ENCODE data around the gene OR4P4. TPM values are rescaled to one million over a fixed set of nuclear protein-coding genes. Genes with fewer than 3 reads are reported as not detected.

The OR4P4 gene
- total RNA-seq (2014; rRNA removed; shearing (Covaris generic); ENCODE audit: low replicate concordance): not detected in 2 replicates

DNA sequence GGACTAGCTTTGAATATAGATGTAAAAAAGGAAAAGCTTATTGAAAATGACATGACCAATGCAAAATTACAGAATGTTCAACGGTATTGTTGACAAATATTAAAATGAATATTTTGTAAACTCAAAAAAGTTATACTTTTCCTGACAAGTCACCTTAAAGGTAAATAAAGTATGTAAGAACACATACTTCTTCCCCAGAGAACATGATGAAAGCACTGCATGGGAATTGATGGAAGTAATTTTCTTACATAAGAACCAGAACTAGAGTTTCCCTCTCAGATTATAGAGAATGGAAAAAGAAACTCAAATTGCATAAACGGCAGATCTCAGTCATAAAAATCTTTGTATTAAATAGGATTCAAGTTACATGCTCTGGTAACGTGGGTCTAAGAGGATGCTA is at the start of gene OR4P4:
Gene OR4P4, plus strand, starts transcription at position 301 of the 400 bp plus-strand sequence.
- no peaks in the 10 kb centered on the region for H3K9me3 ChIP-seq (ENCODE audit: low read length)
- H3K9me2 ChIP-seq (replicated peaks; ENCODE audit: insufficient read depth, low read length): no peaks in the 10 kb centered on the region
- H3K36me3 ChIP-seq (ENCODE audit: insufficient read depth, low read length): no peaks in the 10 kb centered on the region
- H4K20me1 ChIP-seq (ENCODE audit: insufficient read depth, low read depth, low read length): no peaks in the 10 kb centered on the region
- H3K4me3 ChIP-seq (ENCODE audit: low read length): no peak within 1 kb of the TSS
- DNase-seq: no peak
- H3K4me2 ChIP-seq (ENCODE audit: low read depth, low read length, poor library complexity, severe bottlenecking): no peak within 1 kb of the TSS
- H3K9ac ChIP-seq (ENCODE audit: low read length): no peak within 1 kb of the TSS
- H2AFZ ChIP-seq (ENCODE audit: low read length): no peak within 1 kb of the TSS
- H3K79me2 ChIP-seq (ENCODE audit: low read length): no peaks in the 10 kb centered on the region
- H3K27me3 ChIP-seq (ENCODE audit: low read length): no peaks in the 10 kb centered on the region
- no peaks in the 10 kb centered on the region for H3K4me1 ChIP-seq (ENCODE audit: low read length)
- H3K27ac ChIP-seq (ENCODE audit: low read length): no peak within 1 kb of the TSS

DNA sequence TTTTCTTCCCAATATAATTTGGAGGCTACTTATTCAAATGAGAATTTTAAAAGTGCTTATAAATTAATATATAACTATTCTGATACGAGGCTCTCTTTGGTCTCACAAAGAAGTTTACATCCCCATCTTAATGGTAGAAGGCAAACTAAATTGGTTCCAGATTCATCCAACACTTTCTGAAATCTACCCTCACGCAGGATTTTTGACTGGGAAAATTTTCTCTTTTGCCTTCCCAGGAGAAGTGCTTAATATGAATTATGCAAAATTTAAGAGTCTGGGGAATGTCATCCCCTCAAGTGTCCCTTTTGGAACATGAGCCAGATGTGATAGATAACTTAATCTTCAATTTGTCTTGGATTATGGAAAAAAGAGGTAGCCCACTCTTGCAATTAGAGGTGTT is 27.4 kb upstream of the OR4P4 start, which contains the start of gene OR4C11:
Gene OR4C11, minus strand, starts transcription at position 101 of the 400 bp plus-strand sequence. CDS start 3,272 bp downstream, outside the sequence.
- Histone ChIP-seq H3K4me1 (ENCODE audit: low read length) (no peaks in the 10 kb centered on the region), H4K20me1 (ENCODE audit: insufficient read depth, low read depth, low read length) (no peaks in the 10 kb centered on the region), H3K27ac (ENCODE audit: low read length) (no peak within 1 kb of the TSS), H3K9me2 (replicated peaks; ENCODE audit: insufficient read depth, low read length) (no peaks in the 10 kb centered on the region), H3K4me2 (ENCODE audit: low read depth, low read length, poor library complexity, severe bottlenecking) (no peak within 1 kb of the TSS), H3K27me3 (ENCODE audit: low read length) (no peaks in the 10 kb centered on the region), H3K79me2 (ENCODE audit: low read length) (no peaks in the 10 kb centered on the region), H3K9ac (ENCODE audit: low read length) (no peak within 1 kb of the TSS), H3K4me3 (ENCODE audit: low read length) (no peak within 1 kb of the TSS), H3K36me3 (ENCODE audit: insufficient read depth, low read length) (no peaks in the 10 kb centered on the region), H2AFZ (ENCODE audit: low read length) (no peak within 1 kb of the TSS), H3K9me3 (ENCODE audit: low read length) (no peaks in the 10 kb centered on the region)
- DNase-seq: no peak

DNA sequence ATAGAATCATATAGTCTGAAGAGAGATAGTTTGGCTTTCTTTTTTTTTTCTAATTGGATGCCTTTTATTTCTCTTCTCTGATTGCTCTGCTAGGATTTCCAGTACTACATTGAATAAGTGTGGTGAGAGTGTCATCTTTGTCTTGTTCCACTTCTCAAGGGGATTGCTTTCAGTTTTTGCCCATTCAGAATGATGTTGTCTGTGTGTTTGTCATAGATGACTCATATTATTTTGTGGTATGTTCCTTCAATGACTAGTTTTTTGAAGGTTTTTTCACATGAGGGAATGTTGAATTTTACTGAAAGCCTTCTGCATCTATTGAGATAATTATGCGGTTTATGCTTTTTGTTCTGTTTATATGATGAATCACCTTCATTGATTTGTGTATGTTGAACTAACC is 10.4 kb upstream of the OR4P4 start:
- DNase-seq: no peak
- Histone ChIP-seq H3K9me2 (replicated peaks; ENCODE audit: insufficient read depth, low read length) (no peaks in the 10 kb centered on the region), H3K9ac (ENCODE audit: low read length) (no peak overlapping the region), H3K4me2 (ENCODE audit: low read depth, low read length, poor library complexity, severe bottlenecking) (no peak overlapping the region), H3K36me3 (ENCODE audit: insufficient read depth, low read length) (no peaks in the 10 kb centered on the region), H3K4me3 (ENCODE audit: low read length) (no peak overlapping the region), H3K4me1 (ENCODE audit: low read length) (no peaks in the 10 kb centered on the region), H3K79me2 (ENCODE audit: low read length) (no peaks in the 10 kb centered on the region), H3K27ac (ENCODE audit: low read length) (no peak overlapping the region), H3K27me3 (ENCODE audit: low read length) (no peaks in the 10 kb centered on the region), H4K20me1 (ENCODE audit: insufficient read depth, low read depth, low read length) (no peaks in the 10 kb centered on the region), H2AFZ (ENCODE audit: low read length) (no peak overlapping the region), H3K9me3 (ENCODE audit: low read length) (peaks cover 2% of the 10 kb centered on the region; the same call in 1 of the 2 replicates)

DNA sequence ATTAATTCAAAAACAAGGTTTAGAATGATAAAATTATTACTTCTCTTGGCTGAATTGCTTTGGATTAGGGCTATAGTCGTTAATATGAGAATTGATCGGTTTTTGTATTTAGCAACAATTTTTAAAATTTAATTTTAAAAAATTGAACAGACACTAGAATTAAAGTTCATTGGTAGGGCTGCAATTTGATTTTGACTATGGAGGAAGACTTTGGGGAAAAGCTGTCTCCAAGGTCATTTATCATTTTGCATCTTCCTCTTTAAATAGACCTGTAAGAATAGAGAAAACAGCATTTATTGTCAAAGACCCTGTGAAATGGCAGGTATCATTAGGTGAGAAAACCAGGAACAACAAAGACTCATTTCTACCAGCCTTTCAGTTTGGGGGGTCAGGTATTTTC is 13.1 kb downstream of the OR4P4 start, which contains the start of gene OR4S2:
Gene OR4S2, plus strand, starts transcription at position 301 of the 400 bp plus-strand sequence. CDS start 2,577 bp downstream, outside the sequence.
- Histone ChIP-seq H3K4me2 (ENCODE audit: low read depth, low read length, poor library complexity, severe bottlenecking) (no peak within 1 kb of the TSS), H3K9ac (ENCODE audit: low read length) (no peak within 1 kb of the TSS), H3K27ac (ENCODE audit: low read length) (no peak within 1 kb of the TSS)

DNA sequence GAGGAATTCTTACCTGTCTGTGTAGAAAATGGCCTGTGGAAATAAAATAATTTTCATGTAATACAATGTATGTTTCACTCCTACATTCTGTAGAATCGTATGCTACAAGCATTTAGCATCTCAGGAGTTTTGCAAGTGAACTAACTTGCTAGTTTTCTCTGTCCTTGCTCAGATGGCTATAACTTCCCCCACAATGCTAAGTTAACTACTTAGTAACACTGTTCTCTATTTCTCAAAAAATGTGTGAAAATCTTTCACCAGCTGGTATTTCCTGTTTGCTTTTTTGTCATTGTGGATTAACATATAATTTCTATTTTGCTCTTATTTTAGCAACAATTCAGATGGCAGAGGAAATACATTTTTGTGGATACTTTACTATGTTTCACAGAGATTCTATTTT is 17.6 kb downstream of the OR4P4 start:
- Histone ChIP-seq H3K4me3 (ENCODE audit: low read length) (no peak overlapping the region), H2AFZ (ENCODE audit: low read length) (no peak overlapping the region), H3K27ac (ENCODE audit: low read length) (no peak overlapping the region), H3K9me3 (ENCODE audit: low read length) (no peaks in the 10 kb centered on the region), H3K9ac (ENCODE audit: low read length) (no peak overlapping the region), H3K4me2 (ENCODE audit: low read depth, low read length, poor library complexity, severe bottlenecking) (no peak overlapping the region), H3K36me3 (ENCODE audit: insufficient read depth, low read length) (no peaks in the 10 kb centered on the region), H4K20me1 (ENCODE audit: insufficient read depth, low read depth, low read length) (no peaks in the 10 kb centered on the region), H3K9me2 (replicated peaks; ENCODE audit: insufficient read depth, low read length) (no peaks in the 10 kb centered on the region), H3K79me2 (ENCODE audit: low read length) (no peaks in the 10 kb centered on the region), H3K27me3 (ENCODE audit: low read length) (no peaks in the 10 kb centered on the region), H3K4me1 (ENCODE audit: low read length) (no peaks in the 10 kb centered on the region)
- DNase-seq: no peak

More for the DNA sequence above, 13.1 kb downstream of the OR4P4 start, which contains the start of gene OR4S2:
- no peak within 1 kb of the TSS for H2AFZ ChIP-seq (ENCODE audit: low read length)
- H3K9me2 ChIP-seq (replicated peaks; ENCODE audit: insufficient read depth, low read length): no peaks in the 10 kb centered on the region
- no peaks in the 10 kb centered on the region for H3K4me1 ChIP-seq (ENCODE audit: low read length)
- H3K27me3 ChIP-seq (ENCODE audit: low read length): no peaks in the 10 kb centered on the region
- H3K9me3 ChIP-seq (ENCODE audit: low read length): no peaks in the 10 kb centered on the region
- no peaks in the 10 kb centered on the region for H3K36me3 ChIP-seq (ENCODE audit: insufficient read depth, low read length)
- DNase-seq: no peak
- no peaks in the 10 kb centered on the region for H4K20me1 ChIP-seq (ENCODE audit: insufficient read depth, low read depth, low read length)
- no peak within 1 kb of the TSS for H3K4me3 ChIP-seq (ENCODE audit: low read length)
- no peaks in the 10 kb centered on the region for H3K79me2 ChIP-seq (ENCODE audit: low read length)

DNA sequence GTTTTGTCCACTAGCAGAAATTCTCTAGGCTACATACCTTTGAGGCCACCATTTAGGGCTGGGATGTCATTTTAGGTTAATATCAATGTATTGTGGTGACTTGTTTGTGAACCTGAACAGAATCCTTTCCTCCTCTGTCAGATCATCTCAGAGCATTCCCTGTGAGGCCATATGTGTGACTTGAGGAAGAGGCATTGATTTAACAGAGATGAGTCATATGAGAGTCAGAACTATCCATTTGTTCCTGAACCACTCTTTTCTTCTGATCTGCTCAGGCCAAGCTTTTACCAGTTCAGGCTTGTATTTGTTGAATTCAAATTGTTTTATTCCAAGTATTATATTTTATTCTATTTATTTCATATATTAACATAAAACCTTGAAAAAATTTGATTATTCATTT is 20.2 kb downstream of the OR4P4 start:
- H3K4me3 ChIP-seq (ENCODE audit: low read length): no peak overlapping the region
- H3K9me3 ChIP-seq (ENCODE audit: low read length): no peaks in the 10 kb centered on the region
- no peaks in the 10 kb centered on the region for H3K9me2 ChIP-seq (replicated peaks; ENCODE audit: insufficient read depth, low read length)
- no peak overlapping the region for H2AFZ ChIP-seq (ENCODE audit: low read length)
- H3K36me3 ChIP-seq (ENCODE audit: insufficient read depth, low read length): no peaks in the 10 kb centered on the region
- no peak overlapping the region for H3K27ac ChIP-seq (ENCODE audit: low read length)
- H3K4me1 ChIP-seq (ENCODE audit: low read length): no peaks in the 10 kb centered on the region
- no peak overlapping the region for H3K9ac ChIP-seq (ENCODE audit: low read length)
- H3K4me2 ChIP-seq (ENCODE audit: low read depth, low read length, poor library complexity, severe bottlenecking): no peak overlapping the region
- DNase-seq: no peak
- H3K27me3 ChIP-seq (ENCODE audit: low read length): no peaks in the 10 kb centered on the region
- H3K79me2 ChIP-seq (ENCODE audit: low read length): no peaks in the 10 kb centered on the region
- no peaks in the 10 kb centered on the region for H4K20me1 ChIP-seq (ENCODE audit: insufficient read depth, low read depth, low read length)

DNA sequence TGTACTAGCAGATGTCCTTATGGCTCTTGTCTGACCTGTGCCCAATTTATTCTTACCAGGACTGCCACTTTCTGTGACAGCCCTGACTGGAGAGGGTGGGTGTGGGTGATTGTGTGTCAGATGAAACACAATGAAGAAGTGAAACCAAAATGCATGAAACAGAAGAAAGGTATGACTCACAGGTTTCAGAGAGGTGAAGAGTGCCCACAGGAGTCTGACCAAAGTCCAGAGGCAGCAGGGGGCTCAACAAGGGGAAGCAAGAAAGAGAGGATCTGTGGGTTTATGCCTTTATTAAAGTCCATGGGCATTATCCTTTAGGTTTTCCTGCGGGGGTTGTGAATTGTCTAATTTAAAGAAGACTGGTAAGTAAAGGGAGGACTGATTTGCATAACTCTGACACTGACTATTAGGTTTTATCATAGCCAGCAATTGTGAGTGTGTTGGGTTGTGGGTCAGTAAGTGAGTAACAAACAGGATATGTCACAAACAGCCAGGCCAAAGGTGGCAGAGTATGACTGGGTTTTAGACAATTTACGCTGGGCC is 23.2 kb downstream of the OR4P4 start:
- Histone ChIP-seq H3K4me1 (ENCODE audit: low read length) (no peaks in the 10 kb centered on the region), H4K20me1 (ENCODE audit: insufficient read depth, low read depth, low read length) (no peaks in the 10 kb centered on the region), H2AFZ (ENCODE audit: low read length) (no peak overlapping the region), H3K4me3 (ENCODE audit: low read length) (no peak overlapping the region), H3K9me2 (replicated peaks; ENCODE audit: insufficient read depth, low read length) (no peaks in the 10 kb centered on the region), H3K36me3 (ENCODE audit: insufficient read depth, low read length) (no peaks in the 10 kb centered on the region), H3K79me2 (ENCODE audit: low read length) (no peaks in the 10 kb centered on the region), H3K27ac (ENCODE audit: low read length) (no peak overlapping the region), H3K9me3 (ENCODE audit: low read length) (no peaks in the 10 kb centered on the region), H3K9ac (ENCODE audit: low read length) (no peak overlapping the region), H3K27me3 (ENCODE audit: low read length) (no peaks in the 10 kb centered on the region), H3K4me2 (ENCODE audit: low read depth, low read length, poor library complexity, severe bottlenecking) (no peak overlapping the region)
- no peak for DNase-seq

DNA sequence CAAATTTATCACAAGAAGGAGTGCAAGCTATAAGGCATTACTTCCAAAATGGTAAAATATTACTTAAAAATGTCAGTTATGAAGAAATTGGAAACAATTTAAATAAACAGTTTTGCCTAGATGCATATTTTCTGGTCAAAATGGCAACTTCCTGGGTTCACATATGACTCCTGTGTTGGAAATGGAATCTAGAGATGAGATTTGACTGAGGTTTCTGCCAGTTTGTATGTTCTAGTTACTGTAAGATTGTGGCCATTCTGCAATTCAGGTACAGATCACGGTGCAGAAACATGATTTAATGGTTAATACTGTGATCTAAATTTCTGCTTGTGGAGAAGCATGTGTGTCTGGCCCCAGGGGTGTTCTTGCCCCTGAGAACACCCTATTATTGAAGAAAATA is 23.7 kb downstream of the OR4P4 start:
- no peak overlapping the region for H2AFZ ChIP-seq (ENCODE audit: low read length)
- no peaks in the 10 kb centered on the region for H3K9me3 ChIP-seq (ENCODE audit: low read length)
- no peaks in the 10 kb centered on the region for H3K4me1 ChIP-seq (ENCODE audit: low read length)
- H3K4me3 ChIP-seq (ENCODE audit: low read length): no peak overlapping the region
- H3K9me2 ChIP-seq (replicated peaks; ENCODE audit: insufficient read depth, low read length): no peaks in the 10 kb centered on the region
- H3K9ac ChIP-seq (ENCODE audit: low read length): no peak overlapping the region
- no peaks in the 10 kb centered on the region for H3K27me3 ChIP-seq (ENCODE audit: low read length)
- no peaks in the 10 kb centered on the region for H3K79me2 ChIP-seq (ENCODE audit: low read length)
- no peaks in the 10 kb centered on the region for H4K20me1 ChIP-seq (ENCODE audit: insufficient read depth, low read depth, low read length)
- H3K4me2 ChIP-seq (ENCODE audit: low read depth, low read length, poor library complexity, severe bottlenecking): no peak overlapping the region
- no peaks in the 10 kb centered on the region for H3K36me3 ChIP-seq (ENCODE audit: insufficient read depth, low read length)
- no peak for DNase-seq
- no peak overlapping the region for H3K27ac ChIP-seq (ENCODE audit: low read length)
